HUDEP-2 (cell line): ENCODE data around the gene GUCY1A2.

Source experiments
- DNase-seq, 76 experiments: peaks; one replicate each; lab custom pipeline; 2025; ENCODE audit not compliant: unreplicated experiment in 76 of 76; lab: John Stamatoyannopoulos, UW

Gene GUCY1A2

GRCh38 chr11:106679581-106679980 is 338.7 kb downstream of the GUCY1A2 start:
- no peak for DNase-seq

GRCh38 chr11:106679181-106679580 is 339.1 kb downstream of the GUCY1A2 start:
- no peak for DNase-seq

DNA sequence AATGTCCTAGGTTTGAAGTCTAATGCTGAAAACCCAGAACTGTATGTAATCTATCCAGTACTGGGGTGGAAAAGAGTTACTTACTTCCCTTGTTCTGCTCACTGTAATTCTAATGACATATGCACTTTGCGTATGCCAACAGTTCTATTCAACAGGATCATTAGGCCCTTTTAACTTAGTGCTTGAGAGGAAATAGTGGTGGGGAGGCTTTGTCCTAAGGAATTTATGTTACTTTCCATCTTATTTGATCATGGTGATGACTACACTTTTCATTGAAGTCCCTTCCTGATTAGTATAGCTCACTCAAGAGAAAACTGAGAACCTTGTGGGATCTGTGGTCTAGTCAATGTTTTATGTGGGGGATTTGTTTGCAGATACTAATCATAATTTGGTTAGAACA is 348.2 kb downstream of the GUCY1A2 start:
- DNase-seq = no peak

DNA sequence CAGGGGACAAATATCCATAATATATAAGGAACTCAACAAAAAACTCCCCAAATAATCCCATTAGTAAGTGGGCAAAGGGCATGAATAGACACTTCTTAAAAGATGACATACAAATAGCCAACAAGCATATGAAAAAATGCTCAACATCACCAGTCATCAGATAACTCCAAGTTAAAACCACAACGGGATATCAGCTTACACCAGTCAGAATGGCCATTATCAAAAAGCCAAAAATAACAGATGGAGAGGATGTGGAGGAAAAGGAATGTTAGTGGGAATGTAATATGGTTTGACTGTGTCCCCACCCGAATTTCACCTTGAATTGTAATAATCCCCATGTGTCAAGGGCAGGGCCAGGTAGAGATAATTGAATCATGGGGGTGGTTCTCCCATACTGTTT is 350.1 kb downstream of the GUCY1A2 start:
- no peak for DNase-seq

DNA sequence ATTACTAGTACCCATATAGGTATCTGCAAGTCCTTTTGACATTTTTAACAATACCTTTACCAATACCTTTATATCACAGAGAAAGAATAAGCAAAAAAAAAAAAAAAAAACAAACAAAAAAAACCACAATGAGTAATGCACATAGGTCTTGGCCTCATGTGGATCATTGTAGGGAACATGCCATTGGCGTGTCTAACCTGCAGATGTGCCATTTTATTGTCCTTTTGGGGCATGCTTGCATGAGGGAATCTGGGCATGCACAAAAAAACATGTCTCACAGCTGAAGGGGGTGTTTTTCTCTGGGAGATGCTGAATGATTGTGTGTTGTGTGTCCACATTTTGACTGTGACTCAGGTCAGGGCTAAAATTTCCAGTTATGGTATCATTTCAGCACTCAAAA is 361.6 kb downstream of the GUCY1A2 start:
- DNase-seq = no peak

DNA sequence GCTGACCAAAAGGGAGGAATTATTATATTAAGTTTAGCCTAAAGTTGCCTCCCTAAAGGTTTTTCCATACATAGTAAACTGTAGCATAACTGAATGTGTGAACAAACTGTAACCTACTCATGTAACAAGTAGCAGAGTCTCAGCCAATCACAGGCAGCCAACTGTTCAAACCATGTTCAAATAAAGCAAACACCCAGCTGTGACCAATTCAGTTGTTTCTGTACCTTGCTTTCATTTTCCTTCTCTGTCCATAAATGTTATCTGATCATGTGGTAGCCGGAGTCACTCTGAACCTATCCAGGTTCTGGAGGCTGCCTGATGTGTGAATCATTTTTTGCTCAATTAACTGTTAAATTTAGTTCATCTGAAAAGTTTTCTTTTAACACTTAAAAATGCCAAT is 373.5 kb downstream of the GUCY1A2 start:
- DNase-seq = no peak

GRCh38 chr11:106642331-106642730 is 375.9 kb downstream of the GUCY1A2 start:
- DNase-seq = no peak

GRCh38 chr11:106632283-106632682 is 386.0 kb downstream of the GUCY1A2 start:
- no peak for DNase-seq

- DNase-seq = no peak
Observed at GRCh38 chr11:106627694-106628093, 390.6 kb downstream of the GUCY1A2 start.

DNA sequence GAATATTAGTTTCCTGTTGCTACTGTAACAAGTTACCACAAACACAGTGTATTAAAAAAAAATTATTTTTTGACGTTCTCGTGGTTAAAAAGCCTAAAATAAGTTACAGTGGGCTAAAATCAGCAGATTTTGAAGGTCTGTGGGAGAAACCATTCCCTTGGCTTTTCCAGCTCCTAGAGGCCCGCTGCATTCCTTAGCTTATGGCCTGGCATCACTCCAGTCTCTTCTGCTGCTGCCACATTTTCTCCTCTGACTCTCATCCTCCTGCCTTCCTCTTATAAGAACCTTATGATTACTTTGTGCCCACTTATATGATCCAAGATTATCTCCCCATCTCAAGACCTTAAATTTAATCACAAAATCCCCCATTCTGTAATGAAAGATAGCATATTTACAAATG is 392.7 kb downstream of the GUCY1A2 start:
- DNase-seq = no peak

- no peak for DNase-seq
Observed at GRCh38 chr11:106624377-106624776, 393.9 kb downstream of the GUCY1A2 start.
